HEK293T (cell line): ENCODE measurements around the gene TMEM131.

Experiments
- CTCF ChIA-PET: fragments of 350-600 bp; formaldehyde crosslinking; extraction: SDS; loops from one replicate; lab custom pipeline; 2021; ENCODE audit warnings: antibody characterized with exemption, inconsistent platforms; lab: Yijun Ruan, JAX
- POLR2A ChIA-PET: fragments of 350-600 bp; formaldehyde crosslinking; extraction: SDS; loops from one replicate; lab custom pipeline; 2020; ENCODE audit warnings: antibody characterized with exemption, inconsistent platforms; lab: Yijun Ruan, JAX
- DNase-seq: peaks from one replicate; pipeline ENCODE4 v3.0.0; 2012; ENCODE audit warnings: mixed read lengths; ENCODE audit errors: extremely low spot score
- ARNT ChIP-seq: fragments of 450-650 bp; IDR thresholded peaks from 2 replicates; pipeline ENCODE4 v1.6.1; 2017; ENCODE audit warnings: mild to moderate bottlenecking
- BHLHE40 ChIP-seq: fragments of 450-650 bp; IDR thresholded peaks from 2 replicates; pipeline ENCODE4 v1.6.1; 2016; ENCODE audit warnings: mild to moderate bottlenecking, moderate library complexity, borderline replicate concordance
- CTBP1 ChIP-seq: fragments of 450-650 bp; IDR thresholded peaks from 2 replicates; pipeline ENCODE4 v1.6.1; 2016; ENCODE audit warnings: borderline replicate concordance
- ELF4 ChIP-seq: fragments of 450-650 bp; IDR thresholded peaks from 2 replicates; pipeline ENCODE4 v1.6.1; 2017; ENCODE audit warnings: antibody characterized with exemption
- FOXA1 ChIP-seq: fragments of 450-650 bp; IDR thresholded peaks from 2 replicates; pipeline ENCODE4 v1.6.1; 2016; ENCODE audit warnings: mild to moderate bottlenecking
- FOXK2 ChIP-seq: fragments of 450-650 bp; IDR thresholded peaks from 2 replicates; pipeline ENCODE4 v1.6.1; 2016; ENCODE audit warnings: mild to moderate bottlenecking
- FOXM1 ChIP-seq: fragments of 450-650 bp; IDR thresholded peaks from 2 replicates; pipeline ENCODE4 v1.6.1; 2017; ENCODE audit warnings: mild to moderate bottlenecking, borderline replicate concordance
- HDGF ChIP-seq: fragments of 450-650 bp; IDR thresholded peaks from 2 replicates; pipeline ENCODE4 v1.6.1; 2017; ENCODE audit warnings: antibody characterized with exemption, borderline replicate concordance
- L3MBTL2 ChIP-seq: fragments of 450-650 bp; conservative IDR thresholded peaks from 2 replicates; pipeline ENCODE4 v1.6.1; 2016; ENCODE audit warnings: mild to moderate bottlenecking
- LEF1 ChIP-seq: fragments of 450-650 bp; IDR thresholded peaks from 2 replicates; pipeline ENCODE4 v1.6.1; 2017; ENCODE audit warnings: mild to moderate bottlenecking, borderline replicate concordance
- NFRKB ChIP-seq: fragments of 450-650 bp; IDR thresholded peaks from 2 replicates; pipeline ENCODE4 v1.6.1; 2016; ENCODE audit warnings: mild to moderate bottlenecking, moderate library complexity
- PKNOX1 ChIP-seq: fragments of 450-650 bp; IDR thresholded peaks from 2 replicates; pipeline ENCODE4 v1.6.1; 2016
- SP1 ChIP-seq: fragments of 450-650 bp; IDR thresholded peaks from 2 replicates; pipeline ENCODE4 v1.6.1; 2017
- SUZ12 ChIP-seq: fragments of 450-650 bp; IDR thresholded peaks from 2 replicates; pipeline ENCODE4 v1.6.1; 2016; ENCODE audit warnings: mild to moderate bottlenecking
- TARDBP ChIP-seq: fragments of 450-650 bp; IDR thresholded peaks from 2 replicates; pipeline ENCODE4 v1.6.1; 2016
- ZNF384 ChIP-seq: fragments of 450-650 bp; IDR thresholded peaks from 2 replicates; pipeline ENCODE4 v1.6.1; 2016

Gene TMEM131

GRCh38 chr2:97728091-97728731 is 267.5 kb downstream of the TMEM131 start:
- DNase-seq, result no peak
- TF ChIP-seq BHLHE40 (no peak), SP1 (no peak)
- CTCF ChIA-PET, result interaction anchor here (0.6 kb wide), 1 partner anchor 1460 kb away, joined by 3 read pairs; no protein-coding TSS in a partner anchor
- POLR2A ChIA-PET, result no interaction called here

DNA sequence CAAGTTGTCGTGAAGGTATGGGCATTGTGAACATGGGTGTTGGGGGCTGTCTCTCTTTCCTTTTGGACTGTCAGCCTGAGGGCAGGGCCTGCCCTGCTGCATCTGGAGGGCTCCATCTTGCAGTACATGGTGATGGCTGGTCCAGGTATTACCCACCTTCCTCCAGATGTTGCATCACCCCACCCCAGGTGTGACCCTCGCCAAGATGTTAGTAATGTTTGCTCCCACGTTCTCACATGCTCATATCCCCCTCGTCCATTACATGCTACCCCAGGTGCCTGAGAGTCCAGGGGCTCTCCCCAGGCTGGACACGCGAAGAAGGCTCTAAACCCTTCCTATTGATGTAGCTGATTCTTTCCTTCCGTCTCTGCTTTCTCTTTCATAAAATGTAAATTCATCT is 268.5 kb downstream of the TMEM131 start:
- no peak for DNase-seq
- TF ChIP-seq FOXA1, result no peak
- TF ChIP-seq LEF1, result no peak
- TF ChIP-seq ELF4, result no peak
- no peak for TF ChIP-seq FOXK2
- TF ChIP-seq SUZ12, result no peak
- TF ChIP-seq L3MBTL2, result no peak
- TF ChIP-seq NFRKB, result no peak
- TF ChIP-seq ZNF384, result no peak
- TF ChIP-seq ARNT, result no peak
- no peak for TF ChIP-seq PKNOX1
- no peak for TF ChIP-seq CTBP1
- no peak for TF ChIP-seq HDGF
- ChIA-PET CTCF (no interaction called here), POLR2A (no interaction called here)

- TF ChIP-seq L3MBTL2 (no peak), SUZ12 (no peak), FOXM1 (no peak), LEF1 (no peak), SP1 (no peak), ELF4 (no peak), BHLHE40 (no peak), HDGF (no peak), FOXK2 (no peak), CTBP1 (no peak)
- ChIA-PET POLR2A (no interaction called here), CTCF (no interaction called here)
- DNase-seq, result no peak
These were observed 269.3 kb downstream of the TMEM131 start for GRCh38 chr2:97726261-97727064.

GRCh38 chr2:97724946-97725688 is 270.6 kb downstream of the TMEM131 start:
- ChIA-PET POLR2A (no interaction called here), CTCF (no interaction called here)
- TF ChIP-seq SP1 (no peak), ELF4 (no peak), ZNF384 (no peak), FOXA1 (no peak)
- DNase-seq, result no peak

DNA sequence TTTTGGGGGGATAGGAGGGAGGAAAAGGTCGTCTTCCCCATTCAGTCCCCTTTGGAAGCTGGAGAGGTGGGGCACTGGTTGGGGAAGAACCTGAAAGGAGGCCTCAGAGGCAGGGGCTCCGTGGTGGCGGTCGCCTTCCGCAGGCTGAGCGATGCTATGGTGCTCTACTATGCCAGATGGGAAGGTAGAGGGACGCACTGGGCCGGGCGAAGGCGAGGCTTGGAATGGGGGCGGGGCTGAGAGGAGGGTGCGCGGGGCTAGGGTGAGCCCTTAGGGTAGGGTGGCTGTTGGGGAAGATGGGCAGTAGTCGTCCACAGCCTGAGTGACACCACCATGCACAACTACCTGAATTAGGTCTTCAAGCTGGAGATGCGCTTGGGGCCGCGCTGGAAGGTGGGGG is 271.2 kb downstream of the TMEM131 start:
- no peak for DNase-seq
- no peak for TF ChIP-seq LEF1
- no peak for TF ChIP-seq SP1
- no peak for TF ChIP-seq SUZ12
- CTCF ChIA-PET, result no interaction called here
- POLR2A ChIA-PET, result no interaction called here

- DNase-seq, result no peak
- ChIA-PET CTCF (no interaction called here), POLR2A (no interaction called here)
- no peak for TF ChIP-seq NFRKB
- no peak for TF ChIP-seq FOXK2
- TF ChIP-seq ELF4, result no peak
- no peak for TF ChIP-seq LEF1
- TF ChIP-seq ZNF384, result no peak
- no peak for TF ChIP-seq ARNT
These were observed 271.7 kb downstream of the TMEM131 start for GRCh38 chr2:97724073-97724410.

DNA sequence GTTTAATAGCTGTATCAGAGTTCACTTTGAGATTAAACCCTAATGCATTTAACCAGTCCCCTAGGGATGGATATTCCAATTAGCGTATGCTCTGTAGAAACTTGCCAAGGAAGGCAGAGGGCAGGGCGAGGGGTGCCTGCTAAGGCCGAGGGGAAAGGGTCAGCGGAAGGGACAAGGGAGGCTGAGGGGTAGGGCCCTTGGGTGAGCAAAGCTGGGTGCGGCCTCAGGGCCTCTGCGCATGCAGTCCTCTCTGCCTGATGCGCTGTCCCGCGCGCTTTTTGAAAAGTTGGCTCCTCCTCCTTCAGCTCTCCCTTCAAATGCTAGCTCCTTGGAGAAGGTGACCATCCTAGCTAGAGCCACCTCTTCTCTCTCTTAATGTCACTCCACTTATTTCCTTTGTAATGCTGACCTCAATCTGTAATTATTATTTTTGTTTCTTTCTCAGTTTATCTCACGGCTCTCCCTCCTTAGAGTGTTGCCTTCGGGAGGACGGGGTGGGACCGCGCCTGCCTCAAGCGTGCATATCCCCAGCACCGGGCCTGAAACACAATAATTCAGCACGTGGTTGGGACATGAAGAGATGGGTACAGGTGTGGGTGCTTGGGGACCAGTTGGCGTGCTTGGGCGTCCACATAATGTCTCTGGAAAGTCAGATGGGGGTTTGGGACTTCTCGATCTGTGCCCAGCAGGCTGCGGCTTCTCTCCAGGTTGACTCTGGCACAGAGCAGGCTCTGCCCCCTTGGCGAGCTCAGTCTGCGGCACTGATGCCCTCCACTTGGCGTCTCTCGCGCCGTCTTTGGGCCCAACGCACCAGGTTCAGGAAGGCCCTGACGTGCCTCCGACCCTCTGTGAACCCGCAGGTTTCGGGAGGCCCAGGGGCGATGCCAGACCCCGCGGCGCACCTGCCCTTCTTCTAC is 272.3 kb downstream of the TMEM131 start:
- POLR2A ChIA-PET, result no interaction called here
- CTCF ChIA-PET, result no interaction called here
- DNase-seq, result no peak

More for the DNA sequence above, 272.3 kb downstream of the TMEM131 start:
- TF ChIP-seq TARDBP, result no peak
